ENCODE measurements around the gene ENPP6.
"Not testable (repeated sequence)": the region's sequence is repeated elsewhere in the genome, so short reads cannot be mapped to it uniquely, and the experiment has no call there.

The ENPP6 gene

DNA sequence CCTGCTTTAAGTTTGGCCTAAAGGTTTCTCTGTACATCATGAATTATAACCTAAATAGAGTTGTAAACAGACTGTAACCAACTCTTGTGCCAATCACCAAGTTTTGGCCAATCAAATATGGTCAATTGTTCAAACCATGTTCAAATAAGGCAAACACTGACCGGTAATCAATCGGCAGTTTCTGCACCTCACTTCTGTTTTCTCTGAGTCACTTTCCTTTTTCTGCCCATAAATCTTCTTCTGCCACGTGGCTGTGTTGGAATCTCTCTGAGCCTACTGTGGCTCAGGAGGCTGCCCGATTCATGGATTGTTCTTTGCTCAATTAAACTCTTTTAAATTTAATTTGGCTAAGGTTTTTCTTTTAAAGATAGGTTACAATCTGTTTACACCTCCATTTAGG lies 16.5 kb upstream of the ENPP6 start:
- DNase-seq, result no peak

DNA sequence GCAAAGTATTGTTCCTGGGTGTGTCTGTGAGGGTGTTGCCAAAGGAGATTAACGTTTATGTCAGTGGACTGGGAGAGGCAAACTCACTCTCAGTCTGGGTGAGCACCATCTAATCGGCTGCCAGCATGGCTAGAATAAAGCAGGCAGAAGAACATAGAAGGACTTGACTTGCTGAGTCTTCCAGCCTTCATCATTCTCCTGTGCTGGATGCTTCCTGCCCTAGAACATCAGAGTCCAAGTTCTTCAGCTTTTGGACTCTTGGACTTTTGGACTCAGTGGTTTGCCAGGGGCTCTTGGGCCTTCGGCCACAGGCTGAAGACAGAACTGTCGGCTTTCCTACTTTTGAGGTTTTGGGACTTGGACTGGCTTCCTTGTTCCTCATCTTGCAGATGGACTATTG lies 15.3 kb upstream of the ENPP6 start:
- DNase-seq, result no peak

DNA sequence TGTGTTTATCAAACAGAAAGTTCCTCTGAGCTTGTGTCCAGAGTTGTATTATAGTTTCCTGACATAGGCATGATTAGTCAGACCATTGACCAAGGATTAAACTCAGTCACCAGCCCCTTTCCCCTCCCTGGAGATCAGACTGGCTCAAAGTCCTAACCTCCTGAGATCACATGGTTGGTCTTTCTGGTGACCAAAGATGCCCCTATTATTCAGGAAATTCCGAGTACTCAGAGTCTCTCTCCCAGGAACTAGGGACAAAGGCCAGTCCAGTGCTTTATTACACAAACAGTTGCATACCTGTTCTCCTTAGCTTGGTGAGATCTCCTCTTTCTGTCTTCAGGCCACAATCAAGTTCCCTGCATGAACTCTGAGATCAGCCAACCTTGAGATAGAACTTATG lies 14.5 kb upstream of the ENPP6 start:
- no peak for DNase-seq

- no peak for DNase-seq
Observed at GRCh38 chr4:184231573-184231972, 13.9 kb upstream of the ENPP6 start.

GRCh38 chr4:184228056-184228705 lies 10.5 kb upstream of the ENPP6 start:
- no peak for DNase-seq

DNA sequence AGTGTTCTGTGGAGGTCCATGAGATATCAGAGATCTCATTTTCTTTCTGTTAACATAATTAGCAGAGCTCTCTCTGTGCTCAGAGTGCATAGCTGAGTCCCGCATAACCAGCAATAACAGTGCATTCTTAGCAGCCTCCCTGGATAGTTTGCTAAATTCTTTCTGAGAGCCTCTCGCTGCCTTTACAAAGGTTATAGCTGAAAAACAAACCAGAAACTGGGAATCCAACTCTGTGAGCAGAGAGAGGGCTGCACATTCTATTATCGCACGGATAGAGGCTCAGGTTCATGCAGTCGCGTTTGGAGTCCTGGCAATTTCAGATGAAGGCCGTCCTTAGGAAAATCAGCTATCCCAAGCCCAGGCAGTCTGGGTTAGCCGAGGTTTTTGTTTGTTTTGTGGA lies 1.2 kb downstream of the ENPP6 start:
- no peak for DNase-seq

- no peak for DNase-seq
Observed at GRCh38 chr4:184215709-184216328, 1.9 kb downstream of the ENPP6 start.

DNA sequence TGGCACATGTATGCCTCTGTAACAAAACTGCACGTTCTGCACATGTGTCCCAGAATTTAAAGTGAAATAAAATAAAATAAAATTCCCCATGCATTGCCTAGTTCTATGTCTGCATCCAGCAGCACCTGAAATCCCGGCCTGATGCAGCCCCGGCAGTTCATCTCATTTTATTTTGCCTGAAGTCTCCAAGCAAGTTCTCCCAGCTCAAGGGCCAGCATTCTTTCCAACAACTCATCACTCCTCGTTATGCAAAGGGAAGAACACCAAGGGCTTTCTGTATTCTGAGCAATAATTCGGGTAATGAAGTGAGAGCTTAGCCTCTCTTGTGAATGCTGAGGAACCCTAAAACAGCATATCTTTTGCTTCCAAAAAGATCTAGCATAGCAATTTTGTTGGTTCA lies 2.7 kb downstream of the ENPP6 start:
- no peak for DNase-seq

GRCh38 chr4:184207734-184208607 lies 9.7 kb downstream of the ENPP6 start:
- DNase-seq, result not testable (repeated sequence)

- no peak for DNase-seq
Observed at GRCh38 chr4:184205243-184205642, 12.4 kb downstream of the ENPP6 start.

DNA sequence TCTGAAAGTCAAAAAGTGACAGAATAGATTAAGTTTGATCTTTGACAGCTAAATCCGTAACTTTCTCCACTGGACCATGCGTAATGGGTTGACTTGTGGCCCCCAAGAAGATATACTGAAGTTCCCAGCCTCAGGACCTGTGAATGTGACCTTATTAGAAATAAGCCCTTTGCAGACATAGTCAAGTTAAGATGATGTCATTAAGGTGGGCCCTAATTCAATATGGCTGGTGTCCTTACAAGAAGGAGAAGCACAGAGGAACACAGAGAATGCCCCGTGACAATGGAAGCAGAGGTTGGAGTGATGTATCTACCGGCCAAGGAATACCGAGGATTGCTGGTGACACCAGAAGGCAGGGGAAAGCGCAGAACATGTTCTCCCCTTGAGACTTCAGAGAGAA lies 14.4 kb downstream of the ENPP6 start:
- no peak for DNase-seq

- no peak for DNase-seq
Observed at GRCh38 chr4:184201179-184201578, 16.5 kb downstream of the ENPP6 start.

- no peak for DNase-seq
Observed at GRCh38 chr4:184200296-184200695, 17.4 kb downstream of the ENPP6 start.

GRCh38 chr4:184199780-184200179 lies 17.9 kb downstream of the ENPP6 start:
- no peak for DNase-seq

GRCh38 chr4:184198190-184198589 lies 19.5 kb downstream of the ENPP6 start:
- DNase-seq, result no peak

- DNase-seq, result no peak
Observed at GRCh38 chr4:184197536-184198082, 20.1 kb downstream of the ENPP6 start.

DNA sequence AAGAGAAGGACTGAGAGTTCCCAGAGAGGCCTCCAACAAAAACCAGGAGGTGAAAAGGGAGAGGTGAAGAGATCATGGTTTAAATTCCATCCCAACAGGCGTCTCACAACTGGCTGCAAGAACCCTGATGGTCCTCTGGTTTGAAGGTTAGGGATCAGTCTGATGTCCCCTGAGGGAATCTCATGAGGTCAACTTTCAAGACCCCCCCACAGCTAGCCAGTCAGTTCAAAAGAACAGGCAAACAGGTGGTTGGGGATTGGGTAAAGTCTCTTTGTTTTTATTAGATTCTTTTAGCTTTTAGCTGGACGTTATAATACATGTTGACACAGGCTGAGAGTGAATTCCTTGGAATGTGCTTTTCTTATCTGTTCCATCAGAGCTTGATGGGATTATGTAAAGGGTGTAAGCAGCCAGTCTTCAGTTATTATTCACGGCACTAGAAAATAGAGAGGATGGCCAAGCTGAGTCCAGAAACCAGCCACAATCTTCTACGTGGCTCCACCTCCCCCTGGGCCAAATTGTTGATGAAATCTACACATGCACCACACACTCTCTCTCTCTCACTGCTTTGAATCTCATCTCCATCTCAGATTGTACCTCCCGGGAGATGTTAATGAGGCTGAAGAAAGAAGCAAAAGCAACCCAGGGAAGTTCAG lies 20.8 kb downstream of the ENPP6 start:
- no peak for DNase-seq

DNA sequence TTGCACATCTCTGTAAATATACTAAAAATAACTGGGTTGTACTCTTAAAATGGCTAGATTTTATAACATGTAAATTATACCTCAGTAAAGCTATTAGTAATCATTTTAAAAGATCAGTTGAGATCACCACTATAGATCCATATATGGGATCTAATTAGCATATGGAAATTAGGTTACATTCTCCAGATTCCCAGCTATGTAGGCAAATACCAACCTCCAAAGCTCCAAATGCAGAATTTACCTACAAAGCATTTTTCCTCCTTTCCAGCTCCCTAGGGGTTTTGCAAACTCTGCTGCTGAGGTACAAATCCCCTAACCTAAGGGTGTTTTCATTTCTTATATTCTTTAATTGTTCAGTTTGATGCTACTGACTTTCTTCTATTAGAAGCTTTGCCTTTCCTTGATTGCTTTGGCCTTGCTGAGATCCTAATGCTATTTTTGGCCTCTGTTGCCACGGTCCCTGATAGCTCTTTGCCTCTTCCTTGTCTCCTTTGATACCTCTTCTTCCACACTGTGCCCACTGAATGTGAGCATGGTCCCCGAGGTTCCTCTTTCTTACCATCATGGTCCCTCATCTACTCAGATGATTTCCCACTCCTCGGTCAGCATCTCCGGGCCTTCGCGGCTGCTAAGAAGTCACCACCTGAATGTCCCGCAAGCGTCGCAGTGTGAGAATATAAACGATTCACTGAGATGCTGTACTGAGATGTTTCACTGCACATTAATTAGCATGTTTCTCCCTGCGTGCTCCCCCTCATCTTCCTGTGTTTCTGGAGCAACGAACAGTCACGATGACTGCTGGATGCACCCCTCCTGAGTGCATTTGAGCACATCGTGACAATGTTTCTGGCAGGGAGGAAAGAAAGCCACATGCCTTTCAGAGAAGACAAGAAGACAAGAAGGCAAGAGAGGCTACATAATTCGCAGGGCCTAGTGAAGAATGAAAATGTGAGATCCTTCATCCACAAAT lies 23.8 kb downstream of the ENPP6 start:
- no peak for DNase-seq

- no peak for DNase-seq
Observed at GRCh38 chr4:184192933-184193332, 24.7 kb downstream of the ENPP6 start.

DNA sequence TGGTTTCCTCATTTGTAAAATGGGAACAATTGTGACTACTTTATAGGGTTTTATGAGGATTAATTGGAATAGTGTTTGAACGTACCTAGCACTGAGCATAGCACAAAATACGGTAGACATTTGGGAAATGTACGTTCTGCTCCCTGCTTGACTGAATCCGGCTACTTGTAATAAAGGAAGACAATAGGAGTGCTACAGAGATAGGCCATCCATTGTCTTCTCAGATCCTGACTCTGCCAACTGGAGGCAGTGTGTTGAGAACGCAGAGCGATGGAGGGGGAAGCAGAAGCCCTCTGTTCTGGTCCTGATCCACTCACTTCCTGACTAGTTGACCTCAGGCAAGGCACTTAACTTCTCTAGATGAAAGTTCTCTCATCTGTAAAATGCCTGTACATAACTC lies 26.4 kb downstream of the ENPP6 start:
- no peak for DNase-seq

GRCh38 chr4:184190711-184191110 lies 27.0 kb downstream of the ENPP6 start:
- DNase-seq, result no peak

DNA sequence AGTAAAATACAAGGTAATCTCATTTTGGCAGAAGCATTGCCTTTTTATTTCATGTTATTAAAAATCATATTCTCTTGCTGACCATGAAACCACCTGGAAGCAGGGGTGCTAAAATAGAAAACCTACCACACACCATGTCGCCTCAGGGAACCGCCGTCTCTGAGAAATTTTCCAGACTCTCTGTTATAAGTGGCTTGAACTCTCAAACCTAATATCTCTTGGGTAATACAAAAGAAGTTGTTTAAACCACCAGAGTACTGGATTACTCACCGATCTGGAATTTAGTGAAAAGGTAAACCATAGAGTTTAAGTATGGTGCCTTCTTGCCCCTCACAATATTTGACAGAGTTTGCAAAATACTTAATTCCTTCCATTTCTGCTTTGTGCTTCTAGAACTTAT lies 27.7 kb downstream of the ENPP6 start:
- DNase-seq, result no peak
